ENCODE measurements around the gene NEDD9.

The NEDD9 gene

GRCh38 chr6:11139051-11139960, 93.2 kb downstream of the NEDD9 start:
- DNase-seq = no peak

GRCh38 chr6:11136809-11137208, 95.7 kb downstream of the NEDD9 start:
- no peak for DNase-seq

Measured in activated CD8-positive, alpha-beta memory T cell treated with anti-CD3 and anti-CD28 coated beads, Interleukin-2, amount 50 U/mL, for 4 hours (primary cell).